ENCODE results near the gene TBCK.
A peak's percentile ranks its signal among the peaks of the same experiment; 100 is the strongest.

Gene TBCK

DNA sequence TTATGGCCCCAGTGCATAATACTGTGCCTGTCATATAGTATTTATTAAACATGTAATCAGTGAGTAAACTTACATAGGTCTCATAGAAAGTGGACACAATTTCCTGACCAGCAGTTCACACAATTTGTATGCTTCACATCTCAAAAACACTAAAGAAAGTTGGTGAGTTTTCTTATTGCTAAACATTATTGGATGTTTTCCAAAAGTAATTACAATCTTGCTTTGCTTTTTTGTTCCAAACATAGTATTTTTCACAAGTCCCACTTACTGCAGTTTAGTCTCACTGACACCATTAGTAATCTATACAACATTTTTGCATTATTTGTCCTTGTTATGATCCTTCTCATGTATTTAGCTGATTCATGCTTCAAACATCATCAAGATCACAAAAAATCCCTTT lies 132.5 kb downstream of the TBCK start:
- no peak for DNase-seq (ENCODE audit: low read depth)
- H3K4me3 ChIP-seq (ENCODE audit: low read depth, low read length) = no peak overlapping the region
- TF ChIP-seq, protein P1, sequence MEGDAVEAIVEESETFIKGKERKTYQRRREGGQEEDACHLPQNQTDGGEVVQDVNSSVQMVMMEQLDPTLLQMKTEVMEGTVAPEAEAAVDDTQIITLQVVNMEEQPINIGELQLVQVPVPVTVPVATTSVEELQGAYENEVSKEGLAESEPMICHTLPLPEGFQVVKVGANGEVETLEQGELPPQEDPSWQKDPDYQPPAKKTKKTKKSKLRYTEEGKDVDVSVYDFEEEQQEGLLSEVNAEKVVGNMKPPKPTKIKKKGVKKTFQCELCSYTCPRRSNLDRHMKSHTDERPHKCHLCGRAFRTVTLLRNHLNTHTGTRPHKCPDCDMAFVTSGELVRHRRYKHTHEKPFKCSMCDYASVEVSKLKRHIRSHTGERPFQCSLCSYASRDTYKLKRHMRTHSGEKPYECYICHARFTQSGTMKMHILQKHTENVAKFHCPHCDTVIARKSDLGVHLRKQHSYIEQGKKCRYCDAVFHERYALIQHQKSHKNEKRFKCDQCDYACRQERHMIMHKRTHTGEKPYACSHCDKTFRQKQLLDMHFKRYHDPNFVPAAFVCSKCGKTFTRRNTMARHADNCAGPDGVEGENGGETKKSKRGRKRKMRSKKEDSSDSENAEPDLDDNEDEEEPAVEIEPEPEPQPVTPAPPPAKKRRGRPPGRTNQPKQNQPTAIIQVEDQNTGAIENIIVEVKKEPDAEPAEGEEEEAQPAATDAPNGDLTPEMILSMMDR (conservative IDR thresholded peaks at IDR 0.05; ENCODE audit: low read depth, low read length) = no peak

DNA sequence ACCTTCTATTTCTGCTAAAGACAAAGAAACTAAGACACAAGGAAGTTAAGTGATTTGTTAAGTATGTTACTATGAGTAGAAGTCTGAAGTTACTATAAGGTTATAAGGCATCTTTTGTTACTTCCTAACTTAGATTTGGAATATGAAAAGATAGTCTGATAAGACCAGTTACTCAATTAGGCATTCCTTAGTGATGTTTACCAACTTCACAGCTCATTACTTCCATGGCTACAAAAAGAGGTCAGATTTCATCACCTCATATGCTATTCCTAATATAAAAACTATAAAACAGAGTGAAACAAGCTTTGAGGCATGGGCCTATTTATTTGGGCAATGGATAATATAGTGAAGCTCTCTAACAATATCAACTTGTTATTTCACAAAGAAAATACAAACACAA lies 143.1 kb downstream of the TBCK start:
- TF ChIP-seq, protein P1 (conservative IDR thresholded peaks at IDR 0.05; ENCODE audit: low read depth, low read length) = no peak
- H3K4me3 ChIP-seq (ENCODE audit: low read depth, low read length) = no peak overlapping the region
- peak; percentile 4 for DNase-seq (ENCODE audit: low read depth)

DNA sequence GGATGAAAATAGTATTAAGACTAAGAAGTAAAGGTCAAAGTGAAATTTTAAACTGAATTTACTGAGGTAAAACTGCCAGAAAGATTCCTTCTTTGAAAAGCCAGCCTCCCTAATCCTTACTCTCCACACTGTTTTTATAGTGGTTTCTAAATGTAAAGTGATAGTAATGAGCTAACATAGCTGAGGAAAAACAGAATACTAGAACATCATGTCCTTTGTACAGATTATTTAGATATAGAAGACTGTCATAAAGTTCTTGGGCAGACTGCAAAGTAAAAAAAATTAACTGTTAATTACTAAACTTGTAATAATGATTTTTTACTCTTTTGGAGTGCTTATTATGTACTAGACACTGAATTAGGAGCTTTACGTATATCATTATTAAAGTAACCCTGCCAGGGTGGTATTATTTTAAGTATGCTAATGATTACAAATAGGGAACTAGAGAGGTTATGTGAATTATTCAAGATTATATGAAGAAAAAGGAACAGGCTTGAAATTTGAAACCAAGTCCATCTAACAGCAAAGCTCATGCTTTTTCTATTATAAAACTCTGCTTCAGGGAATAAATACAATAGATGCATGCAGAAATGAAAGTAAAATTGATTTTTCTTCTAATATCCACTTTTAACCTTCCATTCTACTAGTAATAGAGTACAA lies 150.5 kb downstream of the TBCK start:
- peak; percentile 32 for DNase-seq (ENCODE audit: low read depth)
- H3K4me3 ChIP-seq (ENCODE audit: low read depth, low read length) = no peak overlapping the region
- TF ChIP-seq, protein P1 (conservative IDR thresholded peaks at IDR 0.05; ENCODE audit: low read depth, low read length) = no peak

DNA sequence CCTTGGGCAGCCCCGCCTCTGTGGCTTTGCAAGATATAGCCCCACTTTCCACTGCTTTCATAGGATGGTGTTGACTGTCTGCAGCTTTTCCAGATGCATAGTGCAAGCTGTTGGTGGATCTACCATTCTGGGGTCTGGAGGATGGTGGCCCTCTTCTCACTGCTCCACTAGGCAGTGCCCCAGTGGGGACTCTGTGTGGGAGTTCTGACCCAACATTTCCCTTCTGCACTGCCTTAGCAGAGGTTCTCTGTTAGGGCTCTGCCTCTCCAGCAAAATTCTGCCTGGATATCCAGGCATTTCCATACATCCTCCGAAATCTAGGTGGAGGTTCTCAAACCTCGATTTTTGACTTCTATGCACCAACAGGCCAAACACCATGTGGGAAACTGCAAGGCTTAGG lies 153.7 kb downstream of the TBCK start:
- DNase-seq (ENCODE audit: low read depth) = no peak
- no peak overlapping the region for H3K4me3 ChIP-seq (ENCODE audit: low read depth, low read length)
- TF ChIP-seq, protein P1 (conservative IDR thresholded peaks at IDR 0.05; ENCODE audit: low read depth, low read length) = no peak

DNA sequence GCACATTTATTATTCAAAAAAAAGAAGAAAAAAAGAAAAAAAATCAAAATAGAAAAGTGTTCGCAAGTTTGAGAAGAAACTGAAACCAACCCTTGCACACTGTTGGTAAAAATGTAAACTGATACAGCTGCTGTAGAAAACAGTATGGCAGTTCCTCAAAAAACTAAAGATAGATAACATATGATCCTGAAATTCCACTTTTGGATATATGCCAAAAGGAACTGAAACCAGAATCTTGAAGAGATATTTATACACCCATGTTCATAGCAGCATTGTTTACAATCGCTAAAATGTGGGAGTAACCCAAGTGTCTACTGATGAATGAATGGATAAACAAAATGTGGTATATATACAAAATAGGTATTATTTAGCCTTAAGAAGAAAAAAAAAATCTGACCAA lies 155.4 kb downstream of the TBCK start:
- DNase-seq (ENCODE audit: low read depth) = peak; percentile 14
- TF ChIP-seq, protein P1 (conservative IDR thresholded peaks at IDR 0.05; ENCODE audit: low read depth, low read length) = no peak
- H3K4me3 ChIP-seq (ENCODE audit: low read depth, low read length) = no peak overlapping the region

DNA sequence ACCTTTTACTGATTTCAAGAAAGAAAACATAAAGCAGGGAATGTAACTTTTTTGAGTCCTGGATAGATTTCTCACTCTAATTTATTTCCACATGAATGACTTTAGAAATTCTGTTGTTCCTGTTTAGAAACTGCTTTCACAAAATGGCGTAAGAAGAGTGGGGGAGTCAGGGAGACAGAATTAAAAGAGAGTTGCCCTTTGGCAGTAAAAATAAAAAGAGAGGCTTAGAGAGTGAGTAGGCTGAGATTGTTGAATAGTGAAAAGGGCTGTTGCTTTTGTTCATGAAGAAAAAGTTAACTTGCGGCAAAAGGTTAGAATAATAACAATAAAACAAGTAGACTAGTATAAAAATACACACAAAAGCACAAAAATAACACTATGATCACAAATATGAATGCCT lies 166.1 kb downstream of the TBCK start:
- no peak overlapping the region for H3K4me3 ChIP-seq (ENCODE audit: low read depth, low read length)
- no peak for DNase-seq (ENCODE audit: low read depth)
- TF ChIP-seq, protein P1 (conservative IDR thresholded peaks at IDR 0.05; ENCODE audit: low read depth, low read length) = no peak

DNA sequence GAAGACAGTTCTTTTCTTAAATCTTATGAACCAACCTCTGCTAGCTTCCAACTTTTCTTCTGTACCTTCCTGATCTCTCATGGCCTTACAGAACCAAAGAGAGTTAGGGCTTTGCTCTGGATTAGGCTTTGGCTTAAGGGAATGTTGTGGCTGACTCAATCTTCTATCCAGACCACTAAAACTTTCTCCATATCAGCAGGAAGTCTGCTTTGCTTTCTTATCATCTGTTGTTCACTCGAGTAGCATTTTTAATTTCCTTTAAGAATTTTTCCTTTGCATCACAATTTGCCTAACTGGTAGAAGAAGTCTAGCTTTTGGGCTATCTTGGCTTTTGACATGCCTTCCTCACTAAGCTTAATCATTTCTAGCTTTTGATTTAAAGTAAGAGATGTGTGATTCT lies 167.0 kb downstream of the TBCK start:
- peak; percentile 3 for DNase-seq (ENCODE audit: low read depth)
- TF ChIP-seq, protein P1 (conservative IDR thresholded peaks at IDR 0.05; ENCODE audit: low read depth, low read length) = no peak

More for the DNA sequence above, 167.0 kb downstream of the TBCK start:
- no peak overlapping the region for H3K4me3 ChIP-seq (ENCODE audit: low read depth, low read length)

Measured in choroid plexus epithelial cell (primary cell).